HG03460 (cell line): ENCODE results near the gene MANSC1.
A peak's percentile ranks its signal among the peaks of the same experiment; 100 is the strongest.
"Not testable (repeated sequence)": the region's sequence is repeated elsewhere in the genome, so short reads cannot be mapped to it uniquely, and the experiment has no call there.

ENCODE experiments used
- ATAC-seq: cut with Tn5 transposase; IDR thresholded peaks from one replicate; pipeline ENCODE4 v1.9.1; 2021; ENCODE audit not compliant: unreplicated experiment

MANSC1 gene

DNA sequence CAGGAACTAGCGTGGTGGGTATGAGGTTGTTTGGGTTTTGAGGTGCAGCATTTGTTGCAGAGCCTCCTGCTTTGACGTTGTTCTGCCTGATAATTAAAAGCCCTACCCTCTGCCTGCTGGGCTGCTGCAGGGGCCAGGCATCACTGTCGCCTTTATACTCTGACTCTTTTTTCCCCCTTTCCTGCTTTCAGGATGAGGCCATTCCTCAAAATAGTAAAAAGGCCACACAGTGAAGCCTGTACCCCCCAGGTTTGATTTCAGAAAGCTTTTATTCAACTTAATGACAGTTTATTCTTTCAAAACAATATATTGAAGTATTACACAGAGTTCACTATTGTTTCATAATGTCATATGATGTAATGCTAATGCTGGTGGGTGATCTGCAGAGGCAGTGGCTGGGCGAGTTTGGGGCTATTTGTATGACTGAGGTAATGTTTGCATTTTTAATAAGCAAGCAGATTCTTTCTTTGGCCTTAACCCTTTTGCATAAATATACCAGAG is 15.9 kb upstream of the MANSC1 start:
- no peak for ATAC-seq

GRCh38 chr12:12365446-12365802 is 15.4 kb upstream of the MANSC1 start:
- no peak for ATAC-seq

GRCh38 chr12:12364787-12365445 is 14.9 kb upstream of the MANSC1 start:
- no peak for ATAC-seq

- no peak for ATAC-seq
These were observed 8.5 kb upstream of the MANSC1 start for GRCh38 chr12:12358528-12358927.

DNA sequence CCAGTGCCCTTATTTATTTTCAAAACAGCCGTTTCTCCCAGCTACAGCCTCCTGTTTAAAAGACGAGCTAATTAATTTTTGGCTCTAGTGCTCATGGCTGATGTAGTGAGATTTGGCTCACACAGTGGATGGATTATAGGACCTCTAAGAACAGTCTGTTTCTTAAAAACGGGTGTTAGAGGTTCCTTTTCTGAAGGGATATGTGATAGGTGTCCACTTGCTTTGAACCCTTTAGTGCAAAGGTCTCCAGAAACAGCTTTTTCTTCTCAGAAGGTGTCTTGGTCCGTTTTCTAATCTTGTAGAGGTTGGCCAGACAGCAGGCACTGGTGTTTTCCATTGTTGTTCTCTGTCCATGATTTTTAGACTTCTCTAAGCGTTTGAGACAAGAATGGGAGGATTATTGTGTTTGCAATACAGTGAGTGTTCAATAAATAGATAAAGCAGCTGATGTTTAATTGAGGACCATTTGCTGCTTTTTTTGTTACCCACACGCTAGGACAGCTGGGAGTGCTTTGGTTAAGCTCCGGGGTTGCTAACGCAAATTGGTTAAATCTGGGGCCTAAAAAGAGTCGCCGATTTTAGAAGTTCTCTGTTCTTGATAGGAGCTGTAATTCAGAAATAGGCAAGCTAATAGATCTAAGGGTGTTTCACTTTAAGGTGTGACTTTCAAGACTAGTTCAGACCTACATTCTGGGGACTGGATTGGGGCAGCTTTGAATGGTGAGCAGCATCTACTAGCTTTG is 7.8 kb upstream of the MANSC1 start:
- ATAC-seq, result no peak

- peak; percentile 88 for ATAC-seq
These were observed 7.1 kb upstream of the MANSC1 start, which contains the start of gene BORCS5 for GRCh38 chr12:12356896-12357718. Gene BORCS5, plus strand, starts transcription at chr12:12357078. Its CDS starts 374 bp downstream, at chr12:12357452.

DNA sequence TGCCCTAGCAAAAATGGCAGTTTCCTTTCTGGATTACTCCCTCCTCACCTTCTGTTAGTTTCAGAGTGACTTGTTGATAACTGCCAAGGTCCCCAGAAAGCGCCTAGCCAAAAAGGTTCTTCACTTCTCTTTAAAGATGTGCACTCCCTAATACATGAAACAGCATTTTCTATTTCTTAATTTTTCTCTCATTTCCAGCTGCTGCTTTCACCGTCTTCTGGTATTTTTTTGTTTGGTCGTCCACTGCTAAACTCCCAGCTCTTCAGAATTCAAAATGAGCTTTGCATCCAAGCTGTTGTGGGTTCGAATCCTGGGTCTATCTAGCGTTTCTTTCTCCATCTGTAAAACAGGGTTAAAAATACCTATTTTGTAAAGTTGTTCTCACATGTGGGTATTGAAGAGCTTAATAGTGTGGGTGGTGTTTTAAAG is 6.4 kb upstream of the MANSC1 start:
- no peak for ATAC-seq

DNA sequence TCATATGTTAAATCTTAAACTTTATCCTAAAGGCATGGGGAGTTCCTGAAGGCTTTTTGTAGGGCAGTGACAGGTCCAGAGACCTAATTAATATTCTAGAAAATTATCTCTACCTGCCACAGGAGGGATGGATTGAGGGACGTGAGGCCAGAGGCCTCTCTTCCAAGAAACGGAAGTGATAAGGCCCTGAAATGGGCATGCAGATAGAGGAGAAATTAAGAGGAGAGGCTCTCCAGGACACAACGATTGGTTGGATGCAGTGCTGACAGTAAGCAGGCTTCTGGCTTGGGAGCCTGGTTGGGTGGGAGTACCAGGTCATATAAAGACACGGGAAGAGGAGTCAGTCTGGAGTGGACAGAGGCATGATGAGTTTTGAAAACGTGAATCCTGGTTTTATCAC is 3.8 kb upstream of the MANSC1 start:
- no peak for ATAC-seq

DNA sequence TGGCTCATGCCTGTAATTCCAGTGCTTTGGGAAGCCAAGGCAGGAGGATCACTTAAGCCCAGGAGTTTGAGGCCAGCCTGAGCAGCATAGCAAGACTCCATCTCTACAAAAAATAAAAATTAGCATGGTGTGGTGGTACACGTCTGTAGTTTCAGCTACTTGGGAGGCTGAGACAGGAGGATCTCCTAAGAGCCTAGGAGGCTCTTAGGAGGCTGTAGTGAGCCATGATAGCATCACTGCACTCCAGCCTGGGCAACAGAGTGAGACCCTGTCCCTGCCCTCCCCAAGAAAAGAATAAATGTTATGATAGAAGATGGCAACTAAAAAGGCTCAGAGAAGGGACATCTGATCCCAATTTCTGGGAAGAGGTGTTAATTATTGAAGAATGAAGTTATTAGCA is 3.2 kb upstream of the MANSC1 start:
- ATAC-seq, result no peak

GRCh38 chr12:12351468-12352185 is 1.6 kb upstream of the MANSC1 start:
- not testable (repeated sequence) for ATAC-seq

DNA sequence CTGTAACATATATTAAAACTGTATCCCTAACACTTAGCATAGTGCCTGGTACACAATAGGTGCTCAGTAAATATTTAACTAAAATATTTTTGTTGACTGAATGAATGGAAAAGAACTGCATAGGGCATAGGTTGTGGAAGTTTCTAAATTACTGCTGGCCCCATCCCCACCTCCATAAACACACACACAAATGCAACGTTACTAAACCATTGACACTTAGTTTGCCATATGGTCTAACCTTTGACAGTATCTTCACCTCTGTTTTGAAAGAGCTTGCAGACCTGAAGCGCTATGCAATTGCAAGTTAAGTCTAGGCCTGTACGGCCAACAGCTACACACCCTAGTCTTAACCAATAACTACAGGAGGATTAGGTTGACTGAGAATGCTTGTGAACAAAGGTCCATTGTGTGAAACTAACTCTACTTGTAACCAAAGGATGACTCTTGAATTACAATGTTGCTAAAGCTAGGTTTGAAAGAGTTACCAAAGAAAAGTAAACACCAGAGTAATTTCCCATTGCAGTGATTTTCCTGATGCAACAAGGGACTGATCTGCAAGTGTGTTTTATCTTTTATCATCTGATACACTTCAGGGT is 924 bp upstream of the MANSC1 start:
- no peak for ATAC-seq

GRCh38 chr12:12338527-12339168 is 11.4 kb downstream of the MANSC1 start:
- no peak for ATAC-seq

DNA sequence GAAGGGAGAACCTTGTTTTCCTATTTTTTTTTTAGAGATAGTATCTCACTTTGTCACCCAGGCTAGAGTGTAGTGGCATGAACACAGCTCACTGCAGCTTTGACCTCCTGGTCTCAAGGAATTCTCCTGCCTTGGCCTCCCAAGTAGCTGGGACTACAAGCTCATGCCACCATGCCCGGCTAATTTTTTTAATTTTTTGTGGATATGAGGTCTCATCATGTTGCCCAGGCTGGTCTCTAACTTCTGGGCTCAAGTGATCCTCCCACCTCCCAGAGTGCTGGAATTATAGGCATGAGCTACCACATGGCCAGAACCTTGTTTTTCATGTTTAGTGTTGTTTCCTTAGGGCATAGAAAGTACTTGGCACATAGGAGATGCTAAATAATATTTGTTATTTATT is 13.5 kb downstream of the MANSC1 start:
- ATAC-seq, result no peak

- no peak for ATAC-seq
These were observed 14.0 kb downstream of the MANSC1 start for GRCh38 chr12:12336049-12336411.

DNA sequence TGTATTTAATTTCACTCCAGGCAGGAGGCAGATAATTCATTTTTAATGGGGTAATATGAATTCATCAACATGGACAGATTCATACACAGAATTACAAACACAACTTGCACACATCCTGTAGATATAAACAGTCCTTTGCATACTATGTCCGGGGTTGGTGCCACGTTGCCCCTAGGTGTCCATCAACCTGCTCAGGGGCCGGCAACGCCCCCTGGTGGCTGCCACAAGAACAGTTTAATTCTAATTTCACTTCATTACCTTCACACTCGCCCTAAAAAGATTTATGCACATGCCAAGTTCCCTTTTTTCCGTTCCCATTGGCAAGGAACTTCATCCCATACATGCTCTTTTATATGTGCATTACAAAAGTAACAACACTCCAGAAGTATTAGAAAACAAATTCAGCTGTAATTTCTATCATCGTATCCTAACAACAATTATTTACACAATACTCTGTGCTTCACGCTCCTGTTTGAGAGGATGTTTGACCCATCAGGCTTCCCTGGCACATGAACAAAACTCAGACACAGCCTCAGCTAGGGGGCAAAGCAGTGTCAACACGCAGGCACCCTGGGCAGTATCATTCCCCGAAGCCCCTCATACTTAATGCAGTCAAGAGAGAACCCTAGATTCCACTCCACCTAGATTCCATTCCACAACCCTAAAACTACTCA is 15.5 kb downstream of the MANSC1 start:
- ATAC-seq, result peak; percentile 68

- ATAC-seq, result no peak
These were observed 16.4 kb downstream of the MANSC1 start for GRCh38 chr12:12333407-12334366.

GRCh38 chr12:12331896-12332295 is 18.1 kb downstream of the MANSC1 start:
- ATAC-seq, result no peak

DNA sequence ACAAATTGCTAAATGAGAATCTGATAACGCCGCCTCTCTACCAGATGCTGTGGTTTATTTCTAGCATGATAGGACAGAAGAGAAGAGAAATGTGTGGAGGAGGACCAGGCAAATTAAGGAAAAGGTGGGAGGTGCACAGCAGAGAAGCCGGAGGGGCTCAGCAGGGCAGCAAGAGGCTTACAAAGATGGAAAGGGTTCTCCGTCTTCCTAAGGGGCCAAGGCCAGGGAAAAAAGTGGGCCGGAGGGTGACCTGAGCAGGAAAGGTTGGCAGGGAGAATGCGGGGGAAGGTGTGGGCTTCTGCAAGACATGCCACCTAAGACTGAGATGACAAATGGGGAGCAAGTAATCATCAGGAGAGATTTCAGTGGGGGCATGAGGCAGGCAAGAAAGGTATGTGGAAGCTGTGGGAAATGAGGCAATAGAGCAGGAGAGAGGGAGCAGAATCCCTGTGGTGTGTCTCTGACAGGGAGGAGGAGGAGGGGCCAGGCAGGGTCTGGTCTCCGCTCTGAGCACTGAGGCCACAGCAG is 18.7 kb downstream of the MANSC1 start:
- no peak for ATAC-seq
